Smooth muscle cell (in vitro differentiated cells): ENCODE results near the gene GGTLC1. TPM values are rescaled to one million over a fixed set of nuclear protein-coding genes. Genes with fewer than 3 reads are reported as not detected.

ENCODE experiments used
- DNase-seq: peaks from one replicate; lab custom pipeline; 2025; ENCODE audit not compliant: unreplicated experiment; lab: John Stamatoyannopoulos, UW
- H2AFZ ChIP-seq: fragments of 200-600 bp; sonication (generic); 2 replicates; pipeline ENCODE4 v1.6.0; 2016; ENCODE audit warnings: antibody characterized with exemption, low read depth, mild to moderate bottlenecking
- H3F3A ChIP-seq: fragments of 200-600 bp; sonication (generic); 2 replicates; pipeline ENCODE4 v1.6.0; 2017; ENCODE audit warnings: antibody characterized with exemption, low read depth
- H3K27ac ChIP-seq: fragments of 200-600 bp; sonication (generic); 2 replicates; pipeline ENCODE4 v1.5.1; 2016; ENCODE audit warnings: low read depth, mild to moderate bottlenecking
- H3K27me3 ChIP-seq: fragments of 200-600 bp; sonication (generic); 2 replicates; pipeline ENCODE4 v1.6.1; 2016; ENCODE audit warnings: low read depth, mild to moderate bottlenecking
- H3K36me3 ChIP-seq: fragments of 200-600 bp; sonication (generic); 2 replicates; pipeline ENCODE4 v1.5.1; 2016; ENCODE audit warnings: low read depth
- H3K4me1 ChIP-seq: fragments of 200-600 bp; sonication (generic); 2 replicates; pipeline ENCODE4 v1.5.1; 2016; ENCODE audit warnings: low read depth
- H3K4me2 ChIP-seq: fragments of 200-600 bp; sonication (generic); 2 replicates; pipeline ENCODE4 v1.6.0; 2016; ENCODE audit warnings: mild to moderate bottlenecking
- H3K4me3 ChIP-seq: fragments of 200-600 bp; sonication (generic); 2 replicates; pipeline ENCODE4 v1.5.1; 2016; ENCODE audit warnings: mild to moderate bottlenecking
- H3K79me2 ChIP-seq: fragments of 200-600 bp; sonication (generic); 2 replicates; pipeline ENCODE4 v1.6.0; 2016; ENCODE audit warnings: low read depth, mild to moderate bottlenecking
- H3K9ac ChIP-seq: fragments of 200-600 bp; sonication (generic); 2 replicates; pipeline ENCODE4 v1.6.0; 2016; ENCODE audit warnings: low read depth
- H3K9me3 ChIP-seq: fragments of 200-600 bp; sonication (generic); replicated peaks from 2 replicates; pipeline ENCODE4 v1.5.1; 2016; ENCODE audit warnings: low read depth
- H4K20me1 ChIP-seq: fragments of 200-600 bp; sonication (generic); 2 replicates; pipeline ENCODE4 v1.6.0; 2016; ENCODE audit warnings: low read depth
- WGBS: methylation state at CpG from one replicate; pipeline ENCODE4 v1.1.7; 2016; ENCODE audit warnings: low lambda C conversion rate; 5-methylcytosine and 5-hydroxymethylcytosine counted together
- polyA plus RNA-seq: library from polyadenylated mRNA; unstranded; fragments of >200 nt; fragmentation: Nextera tagmentation; extraction: Ambion mirVana; gene quantifications from 2 replicates; pipeline ENCODE4 v1.2.1, GENCODE V29; 2016
- total RNA-seq: library from RNA; depleted of rRNA; stranded (reverse); fragments of >200 nt; gene quantifications from 2 replicates; pipeline ENCODE4 v1.2.3, GENCODE V29; 2014
- TF ChIP-seq, protein P1 (sequence below): fragments of 200-600 bp; sonication (generic); IDR thresholded peaks from 2 replicates; pipeline ENCODE4 v1.5.1; 2017; ENCODE audit warnings: borderline replicate concordance, mild to moderate bottlenecking, antibody characterized with exemption; ENCODE audit not compliant: insufficient read depth, poor library complexity, severe bottlenecking

Gene GGTLC1
- total and polyA plus RNA-seq, 2 experiments from 2014 or later = not detected

DNA sequence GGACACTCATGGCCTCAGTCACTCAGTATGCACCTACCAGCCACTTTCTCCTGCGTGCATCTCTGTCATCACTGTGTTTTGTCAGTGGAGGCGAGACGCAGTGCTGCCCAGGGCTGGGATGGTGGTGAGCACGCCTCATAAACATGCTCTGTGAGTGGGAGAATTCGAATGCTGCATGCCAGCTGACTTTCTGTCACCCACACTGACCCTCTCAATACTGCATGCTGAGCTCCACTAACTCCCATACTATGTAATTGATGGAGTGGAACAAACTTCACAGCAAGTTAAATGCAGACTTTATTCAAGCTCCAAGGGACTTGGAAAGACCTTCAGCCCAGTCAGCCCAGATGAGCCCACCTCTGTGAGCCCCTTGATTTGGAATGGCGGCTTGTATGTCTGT lies 22.7 kb upstream of the GGTLC1 start:
- TF ChIP-seq, protein P1, sequence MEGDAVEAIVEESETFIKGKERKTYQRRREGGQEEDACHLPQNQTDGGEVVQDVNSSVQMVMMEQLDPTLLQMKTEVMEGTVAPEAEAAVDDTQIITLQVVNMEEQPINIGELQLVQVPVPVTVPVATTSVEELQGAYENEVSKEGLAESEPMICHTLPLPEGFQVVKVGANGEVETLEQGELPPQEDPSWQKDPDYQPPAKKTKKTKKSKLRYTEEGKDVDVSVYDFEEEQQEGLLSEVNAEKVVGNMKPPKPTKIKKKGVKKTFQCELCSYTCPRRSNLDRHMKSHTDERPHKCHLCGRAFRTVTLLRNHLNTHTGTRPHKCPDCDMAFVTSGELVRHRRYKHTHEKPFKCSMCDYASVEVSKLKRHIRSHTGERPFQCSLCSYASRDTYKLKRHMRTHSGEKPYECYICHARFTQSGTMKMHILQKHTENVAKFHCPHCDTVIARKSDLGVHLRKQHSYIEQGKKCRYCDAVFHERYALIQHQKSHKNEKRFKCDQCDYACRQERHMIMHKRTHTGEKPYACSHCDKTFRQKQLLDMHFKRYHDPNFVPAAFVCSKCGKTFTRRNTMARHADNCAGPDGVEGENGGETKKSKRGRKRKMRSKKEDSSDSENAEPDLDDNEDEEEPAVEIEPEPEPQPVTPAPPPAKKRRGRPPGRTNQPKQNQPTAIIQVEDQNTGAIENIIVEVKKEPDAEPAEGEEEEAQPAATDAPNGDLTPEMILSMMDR = no peak
- Histone ChIP-seq H3K4me3 (no peak overlapping the region), H4K20me1 (no peaks in the 10 kb centered on the region), H3K27me3 (peaks cover under 1% of the 10 kb centered on the region), H3K9me3 (no peaks in the 10 kb centered on the region), H3F3A (no peaks in the 10 kb centered on the region), H3K9ac (no peak overlapping the region), H3K79me2 (no peaks in the 10 kb centered on the region), H3K4me1 (no peaks in the 10 kb centered on the region), H3K27ac (no peak overlapping the region), H2AFZ (no peak overlapping the region), H3K4me2 (no peak overlapping the region), H3K36me3 (no peaks in the 10 kb centered on the region)
- DNase-seq = no peak
- 75% methylated on average over 6 of the region's 6 CpGs for WGBS

DNA sequence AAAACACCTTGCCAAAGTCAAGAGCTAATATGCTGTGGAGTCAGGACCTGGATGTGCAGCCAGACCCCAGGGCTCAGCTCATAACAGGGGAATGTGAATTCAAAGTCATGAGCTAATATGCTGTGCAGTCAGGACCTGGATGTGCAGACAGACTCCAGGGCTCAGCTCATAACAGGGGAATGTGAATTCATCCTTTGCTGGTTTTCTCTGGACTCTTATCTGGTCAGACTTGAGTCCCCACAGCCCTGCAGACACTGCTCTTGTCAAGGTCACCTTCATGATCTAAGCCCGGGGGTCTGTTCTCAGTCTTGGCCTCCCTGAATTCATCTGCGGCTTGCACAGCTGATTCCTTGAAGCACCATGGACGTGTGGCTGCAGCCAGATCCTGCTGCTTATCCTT lies 19.2 kb upstream of the GGTLC1 start:
- Histone ChIP-seq H4K20me1 (no peaks in the 10 kb centered on the region), H2AFZ (no peak overlapping the region), H3F3A (no peaks in the 10 kb centered on the region), H3K9ac (no peak overlapping the region), H3K27ac (no peak overlapping the region), H3K9me3 (no peaks in the 10 kb centered on the region), H3K4me2 (no peak overlapping the region), H3K79me2 (no peaks in the 10 kb centered on the region), H3K4me3 (no peak overlapping the region), H3K36me3 (no peaks in the 10 kb centered on the region), H3K4me1 (no peaks in the 10 kb centered on the region), H3K27me3 (no peaks in the 10 kb centered on the region)
- TF ChIP-seq, protein P1 = no peak
- 57% methylated on average over 3 of the region's 3 CpGs for WGBS
- no peak for DNase-seq

DNA sequence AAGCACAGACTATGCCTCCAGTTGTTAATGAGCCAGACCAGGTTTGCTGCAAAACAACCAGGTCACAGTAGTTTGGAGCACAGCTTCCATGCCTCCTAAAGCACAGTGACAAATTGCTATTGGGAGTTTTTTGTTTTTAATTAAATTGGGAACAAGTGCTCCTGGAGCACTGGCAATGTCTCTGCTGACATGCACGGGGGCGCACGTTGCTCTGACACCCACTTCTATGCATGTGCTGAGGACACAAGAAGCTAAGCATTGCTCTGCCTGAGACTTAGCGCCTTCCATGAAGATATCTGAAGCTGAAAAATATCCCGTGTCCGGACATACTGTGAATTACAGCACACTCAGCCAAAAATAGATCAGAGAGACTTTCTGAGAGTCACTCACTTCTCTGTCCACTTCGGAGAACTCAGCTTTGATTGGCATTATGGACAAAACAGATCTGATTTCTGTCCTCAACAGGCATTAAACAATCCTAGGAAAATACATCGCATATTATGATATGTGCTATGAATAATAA lies 18.6 kb upstream of the GGTLC1 start:
- Histone ChIP-seq H3K9ac (no peak overlapping the region), H3K27ac (no peak overlapping the region), H3K27me3 (no peaks in the 10 kb centered on the region), H3K9me3 (no peaks in the 10 kb centered on the region), H3F3A (no peaks in the 10 kb centered on the region), H3K79me2 (no peaks in the 10 kb centered on the region), H2AFZ (no peak overlapping the region), H3K4me2 (no peak overlapping the region), H3K4me1 (no peaks in the 10 kb centered on the region), H3K4me3 (no peak overlapping the region), H3K36me3 (no peaks in the 10 kb centered on the region), H4K20me1 (no peaks in the 10 kb centered on the region)
- no peak for DNase-seq
- WGBS = 77% methylated on average over 8 of the region's 8 CpGs
- TF ChIP-seq, protein P1 = no peak

DNA sequence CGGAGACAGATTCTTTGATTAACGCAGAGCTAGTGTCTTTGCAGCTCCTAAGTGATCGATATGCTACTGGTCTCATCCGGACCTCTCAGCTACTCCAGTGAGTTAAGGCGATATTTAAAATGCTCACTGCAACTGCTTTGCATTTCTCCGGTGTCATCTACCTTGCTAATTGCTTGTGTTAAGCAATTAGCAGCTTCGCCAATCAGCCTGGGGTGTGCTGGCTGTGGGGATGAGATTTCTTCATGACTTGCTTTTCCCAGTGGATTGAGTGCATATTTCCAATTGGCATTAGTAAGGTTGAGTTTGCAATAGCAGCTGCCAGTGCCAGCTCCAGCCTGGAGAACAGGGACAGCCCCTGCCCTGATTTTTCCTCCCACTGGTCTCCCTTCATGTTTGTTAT lies 18.0 kb upstream of the GGTLC1 start:
- Histone ChIP-seq H3K79me2 (no peaks in the 10 kb centered on the region), H3F3A (no peaks in the 10 kb centered on the region), H3K9ac (no peak overlapping the region), H3K4me2 (no peak overlapping the region), H3K9me3 (no peaks in the 10 kb centered on the region), H4K20me1 (no peaks in the 10 kb centered on the region), H3K27ac (no peak overlapping the region), H3K36me3 (no peaks in the 10 kb centered on the region), H2AFZ (no peak overlapping the region), H3K4me3 (no peak overlapping the region), H3K27me3 (no peaks in the 10 kb centered on the region), H3K4me1 (no peaks in the 10 kb centered on the region)
- no peak for DNase-seq
- TF ChIP-seq, protein P1 = no peak
- WGBS = 89% methylated on average over 7 of the region's 7 CpGs
